DOHH2 (cell line): Measurements from ENCODE around the gene GALE.

Experiments
- H3F3A ChIP-seq: fragments of 200-600 bp; sonication (generic), shearing (Covaris generic); 2 replicates; pipeline ENCODE4 v1.6.0; 2016; ENCODE audit warnings: antibody characterized with exemption, mild to moderate bottlenecking; ENCODE audit not compliant: control insufficient read depth, insufficient read depth
- H3K27ac ChIP-seq: fragments of 200-600 bp; sonication (generic); 2 replicates; pipeline ENCODE4 v1.5.1; 2014; ENCODE audit warnings: low read depth, mild to moderate bottlenecking, low read length, moderate library complexity
- H3K27me3 ChIP-seq: fragments of 200-600 bp; sonication (generic); 2 replicates; pipeline ENCODE4 v1.6.1; 2014; ENCODE audit warnings: mild to moderate bottlenecking, low read length, mixed read lengths; ENCODE audit not compliant: control insufficient read depth
- H3K36me3 ChIP-seq: fragments of 200-600 bp; sonication (generic); 2 replicates; pipeline ENCODE4 v1.6.1; 2014; ENCODE audit warnings: mild to moderate bottlenecking, low read length, moderate library complexity, mixed read lengths; ENCODE audit not compliant: control insufficient read depth
- H3K4me1 ChIP-seq: fragments of 200-600 bp; sonication (generic); 2 replicates; pipeline ENCODE4 v1.6.1; 2014; ENCODE audit warnings: mild to moderate bottlenecking, low read length, mixed read lengths; ENCODE audit not compliant: control insufficient read depth
- H3K4me2 ChIP-seq: fragments of 200-600 bp; sonication (generic); 2 replicates; pipeline ENCODE4 v1.6.0; 2014; ENCODE audit warnings: mild to moderate bottlenecking, low read length, moderate library complexity
- H3K4me3 ChIP-seq: fragments of 200-600 bp; sonication (generic); 2 replicates; pipeline ENCODE4 v1.5.1; 2014; ENCODE audit warnings: mild to moderate bottlenecking, low read length, mixed read lengths
- H3K79me2 ChIP-seq: fragments of 200-600 bp; sonication (generic); 2 replicates; pipeline ENCODE4 v1.6.1; 2014; ENCODE audit warnings: mild to moderate bottlenecking, low read length, mixed read lengths; ENCODE audit not compliant: control insufficient read depth
- H3K9me2 ChIP-seq: fragments of 200-600 bp; sonication (generic); replicated peaks from 2 replicates; pipeline ENCODE4 v1.6.1; 2014; ENCODE audit warnings: mild to moderate bottlenecking, low read length, mixed read lengths; ENCODE audit not compliant: control insufficient read depth
- H3K9me3 ChIP-seq: fragments of 200-600 bp; sonication (generic); 2 replicates; pipeline ENCODE4 v1.6.1; 2014; ENCODE audit warnings: antibody characterized with exemption, low read length, mixed read lengths; ENCODE audit not compliant: control insufficient read depth, insufficient read depth
- H4K20me1 ChIP-seq: fragments of 200-600 bp; sonication (generic); 2 replicates; pipeline ENCODE4 v1.6.0; 2014; ENCODE audit warnings: low read depth, mild to moderate bottlenecking, antibody characterized with exemption, low read length, moderate library complexity; ENCODE audit not compliant: control insufficient read depth, insufficient read depth
- CTCF ChIP-seq: fragments of 200-600 bp; sonication (generic); IDR thresholded peaks from one replicate; pipeline ENCODE4 v1.5.1; 2014; ENCODE audit warnings: antibody characterized with exemption, mild to moderate bottlenecking, low read depth, low read length; ENCODE audit not compliant: poor library complexity, severe bottlenecking
- EZH2phosphoT487 ChIP-seq: fragments of 200-600 bp; sonication (generic); IDR thresholded peaks from 2 replicates; pipeline ENCODE4 v1.6.1; 2017; ENCODE audit warnings: borderline replicate concordance, mild to moderate bottlenecking, antibody characterized with exemption, low read length, moderate library complexity, mixed read lengths

Gene GALE

GRCh38 chr1:23776217-23776616, 24.3 kb downstream of the GALE start:
- Histone ChIP-seq H3K4me2 (no peak overlapping the region), H3K9me2 (no peaks in the 10 kb centered on the region), H3F3A (peaks cover 5% of the 10 kb centered on the region; the same call in 1 of the 2 replicates), H3K27me3 (no peaks in the 10 kb centered on the region), H3K9me3 (no peaks in the 10 kb centered on the region), H3K79me2 (peaks cover 74% of the 10 kb centered on the region), H3K4me1 (peaks cover 36% of the 10 kb centered on the region), H3K4me3 (no peak overlapping the region), H3K27ac (no peak overlapping the region), H3K36me3 (peaks cover 31% of the 10 kb centered on the region), H4K20me1 (peaks cover 6% of the 10 kb centered on the region; the same call in 1 of the 2 replicates)
- TF ChIP-seq CTCF (no peak), EZH2phosphoT487 (no peak)

- Histone ChIP-seq H3K9me2 (no peaks in the 10 kb centered on the region), H3F3A (peaks cover 5% of the 10 kb centered on the region; the same call in 1 of the 2 replicates), H3K4me3 (no peak overlapping the region), H3K36me3 (peaks cover 14% of the 10 kb centered on the region), H3K27me3 (no peaks in the 10 kb centered on the region), H3K27ac (no peak overlapping the region), H3K4me1 (peaks cover 27% of the 10 kb centered on the region), H3K79me2 (peaks cover 55% of the 10 kb centered on the region), H4K20me1 (no peaks in the 10 kb centered on the region; the same call in 1 of the 2 replicates), H3K4me2 (no peak overlapping the region), H3K9me3 (no peaks in the 10 kb centered on the region)
- TF ChIP-seq CTCF (no peak), EZH2phosphoT487 (no peak)
Measured at GRCh38 chr1:23774174-23774880, 26.2 kb downstream of the GALE start.

GRCh38 chr1:23772854-23773242, 27.7 kb downstream of the GALE start:
- H3K36me3 ChIP-seq: peaks cover 14% of the 10 kb centered on the region
- peaks cover 21% of the 10 kb centered on the region for H3K4me1 ChIP-seq
- H3K27me3 ChIP-seq: no peaks in the 10 kb centered on the region
- H3K4me2 ChIP-seq: no peak overlapping the region
- H3K9me2 ChIP-seq: no peaks in the 10 kb centered on the region
- TF ChIP-seq CTCF (no peak), EZH2phosphoT487 (no peak)
- no peaks in the 10 kb centered on the region for H4K20me1 ChIP-seq
- no peak overlapping the region for H3K4me3 ChIP-seq
- no peak overlapping the region for H3K27ac ChIP-seq
- no peaks in the 10 kb centered on the region for H3K9me3 ChIP-seq
- peaks cover 5% of the 10 kb centered on the region; the same call in 1 of the 2 replicates for H3F3A ChIP-seq
- H3K79me2 ChIP-seq: peaks cover 42% of the 10 kb centered on the region
